GM12873 (cell line): ENCODE data around the gene IMPA2.

Experiments used
- TF ChIP-seq, protein P1 (sequence below): IDR thresholded peaks from 2 replicates; pipeline ENCODE4 v1.5.1; 2012; ENCODE audit warnings: low read depth, mild to moderate bottlenecking, moderate library complexity, low read length, control low read depth; ENCODE audit not compliant: insufficient read depth; ENCODE audit errors: missing control alignments

IMPA2 gene

DNA sequence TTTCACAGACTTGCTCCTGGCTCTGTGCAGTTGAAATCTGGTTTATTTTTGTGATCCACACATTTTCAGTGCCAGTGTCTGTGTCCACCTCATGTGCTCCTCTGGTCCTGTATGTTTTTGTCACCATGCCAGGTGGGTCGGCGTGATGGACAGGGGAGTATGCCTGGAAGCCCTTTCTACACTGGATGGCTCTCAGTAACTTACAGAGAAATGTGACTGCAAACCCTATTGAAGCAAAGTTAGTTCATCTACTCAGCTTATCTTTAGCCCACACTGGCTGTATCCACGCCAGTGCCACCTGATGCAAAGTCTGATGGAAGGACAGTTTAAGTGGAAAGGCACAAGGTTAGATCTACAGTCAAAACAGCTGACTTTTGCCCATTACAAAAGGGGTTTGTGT lies 4.3 kb downstream of the IMPA2 start:
- TF ChIP-seq, protein P1, sequence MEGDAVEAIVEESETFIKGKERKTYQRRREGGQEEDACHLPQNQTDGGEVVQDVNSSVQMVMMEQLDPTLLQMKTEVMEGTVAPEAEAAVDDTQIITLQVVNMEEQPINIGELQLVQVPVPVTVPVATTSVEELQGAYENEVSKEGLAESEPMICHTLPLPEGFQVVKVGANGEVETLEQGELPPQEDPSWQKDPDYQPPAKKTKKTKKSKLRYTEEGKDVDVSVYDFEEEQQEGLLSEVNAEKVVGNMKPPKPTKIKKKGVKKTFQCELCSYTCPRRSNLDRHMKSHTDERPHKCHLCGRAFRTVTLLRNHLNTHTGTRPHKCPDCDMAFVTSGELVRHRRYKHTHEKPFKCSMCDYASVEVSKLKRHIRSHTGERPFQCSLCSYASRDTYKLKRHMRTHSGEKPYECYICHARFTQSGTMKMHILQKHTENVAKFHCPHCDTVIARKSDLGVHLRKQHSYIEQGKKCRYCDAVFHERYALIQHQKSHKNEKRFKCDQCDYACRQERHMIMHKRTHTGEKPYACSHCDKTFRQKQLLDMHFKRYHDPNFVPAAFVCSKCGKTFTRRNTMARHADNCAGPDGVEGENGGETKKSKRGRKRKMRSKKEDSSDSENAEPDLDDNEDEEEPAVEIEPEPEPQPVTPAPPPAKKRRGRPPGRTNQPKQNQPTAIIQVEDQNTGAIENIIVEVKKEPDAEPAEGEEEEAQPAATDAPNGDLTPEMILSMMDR = no peak

DNA sequence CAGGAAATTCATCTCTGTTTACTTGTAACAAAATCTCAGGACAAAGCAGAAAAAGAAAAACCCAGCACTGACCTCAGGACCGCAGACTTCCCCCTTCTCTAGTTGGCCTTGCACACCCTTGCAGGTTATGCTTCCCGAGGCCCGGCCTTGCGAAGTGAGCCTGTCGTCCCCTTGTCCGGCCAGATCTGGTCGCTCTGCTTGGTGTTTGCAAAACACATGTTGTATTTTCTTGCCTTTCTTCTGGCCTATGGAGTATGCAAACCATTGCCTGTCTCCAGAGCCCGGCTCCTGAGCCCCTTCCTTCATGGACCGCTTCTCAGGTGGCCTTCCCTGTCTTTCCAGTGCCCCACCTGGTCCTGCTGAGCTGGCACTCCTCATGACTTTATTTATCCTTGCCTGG lies 4.8 kb downstream of the IMPA2 start:
- TF ChIP-seq, protein P1 = no peak

DNA sequence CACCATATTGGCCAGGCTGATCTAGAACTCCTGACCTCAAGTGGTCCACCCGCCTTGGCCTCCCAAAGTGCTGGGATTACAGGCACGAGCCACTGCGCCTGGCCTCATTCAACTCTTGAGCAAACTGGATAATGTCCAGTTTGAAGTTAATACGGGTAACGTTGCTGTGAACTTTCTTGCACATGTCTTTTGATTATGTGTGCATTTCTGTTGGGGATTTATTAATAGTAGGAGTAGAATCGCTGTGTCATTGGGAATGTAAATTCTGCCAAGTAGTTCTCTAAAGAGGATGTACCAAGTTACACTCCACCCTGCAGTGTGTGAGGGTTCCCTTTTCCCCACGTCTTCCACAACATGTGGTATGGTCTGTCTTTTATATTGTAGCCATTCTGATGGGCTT lies 6.2 kb downstream of the IMPA2 start:
- TF ChIP-seq, protein P1 = no peak

DNA sequence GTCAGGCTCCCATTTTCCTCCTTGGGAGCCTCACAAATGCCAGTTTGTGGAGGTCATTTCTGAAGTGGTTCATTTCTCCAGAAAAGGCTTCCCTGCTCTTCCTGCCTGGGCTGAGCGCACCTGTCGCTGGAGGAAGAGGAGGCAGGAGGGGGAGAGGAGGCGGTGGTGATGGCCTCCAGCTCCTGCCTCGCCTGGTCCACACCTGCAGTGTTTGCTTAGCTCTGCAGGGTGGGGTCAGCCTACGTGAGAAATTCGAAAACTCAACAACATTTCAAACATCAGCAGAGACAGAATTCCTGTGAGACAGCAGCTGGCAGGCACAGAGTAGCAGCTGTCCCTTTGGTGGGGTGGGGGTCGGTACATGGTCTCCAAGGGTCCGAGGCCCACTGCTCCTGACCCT lies 7.9 kb downstream of the IMPA2 start:
- TF ChIP-seq, protein P1 = no peak

DNA sequence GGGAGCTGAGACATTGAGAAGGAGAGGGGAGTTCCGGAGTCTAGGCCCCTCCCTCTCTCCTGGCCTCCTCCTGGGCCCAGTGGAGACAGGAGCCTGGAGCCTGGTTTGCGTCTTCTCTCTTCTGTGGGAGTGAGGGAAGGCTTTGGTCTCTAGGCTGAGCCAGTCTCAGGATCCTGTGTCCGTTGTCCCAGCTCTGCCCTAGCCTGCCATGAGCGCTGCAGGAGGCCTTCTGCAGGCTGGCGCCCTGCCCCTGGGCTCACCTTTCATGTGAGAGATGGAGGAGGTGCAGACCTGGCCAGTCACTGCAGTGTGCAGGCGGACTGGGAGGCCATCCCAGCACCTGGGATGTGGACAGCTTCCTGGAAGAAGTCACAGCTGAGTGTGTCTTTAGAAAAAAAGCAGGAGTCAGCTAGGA lies 8.7 kb downstream of the IMPA2 start:
- TF ChIP-seq, protein P1 = no peak

DNA sequence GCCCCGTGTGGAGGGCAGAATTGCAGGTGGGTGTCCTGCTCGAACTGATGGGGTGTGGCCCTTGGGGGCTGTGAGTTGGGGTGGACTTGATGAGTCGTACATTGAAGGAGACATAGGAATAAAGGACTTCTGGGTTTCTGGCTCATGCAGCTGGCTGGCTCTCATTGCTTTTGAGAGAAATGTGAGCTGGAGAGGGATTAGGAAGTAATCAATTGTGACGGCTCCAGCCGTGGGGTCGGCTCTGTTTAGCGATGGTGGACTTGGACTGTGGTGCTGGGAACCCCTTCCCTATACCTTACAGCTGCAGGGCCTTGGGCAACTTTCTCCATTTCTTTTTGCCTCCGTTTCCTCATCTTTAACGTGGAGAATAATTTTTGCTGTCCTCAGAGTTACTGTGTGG lies 9.2 kb downstream of the IMPA2 start:
- TF ChIP-seq, protein P1 = no peak

DNA sequence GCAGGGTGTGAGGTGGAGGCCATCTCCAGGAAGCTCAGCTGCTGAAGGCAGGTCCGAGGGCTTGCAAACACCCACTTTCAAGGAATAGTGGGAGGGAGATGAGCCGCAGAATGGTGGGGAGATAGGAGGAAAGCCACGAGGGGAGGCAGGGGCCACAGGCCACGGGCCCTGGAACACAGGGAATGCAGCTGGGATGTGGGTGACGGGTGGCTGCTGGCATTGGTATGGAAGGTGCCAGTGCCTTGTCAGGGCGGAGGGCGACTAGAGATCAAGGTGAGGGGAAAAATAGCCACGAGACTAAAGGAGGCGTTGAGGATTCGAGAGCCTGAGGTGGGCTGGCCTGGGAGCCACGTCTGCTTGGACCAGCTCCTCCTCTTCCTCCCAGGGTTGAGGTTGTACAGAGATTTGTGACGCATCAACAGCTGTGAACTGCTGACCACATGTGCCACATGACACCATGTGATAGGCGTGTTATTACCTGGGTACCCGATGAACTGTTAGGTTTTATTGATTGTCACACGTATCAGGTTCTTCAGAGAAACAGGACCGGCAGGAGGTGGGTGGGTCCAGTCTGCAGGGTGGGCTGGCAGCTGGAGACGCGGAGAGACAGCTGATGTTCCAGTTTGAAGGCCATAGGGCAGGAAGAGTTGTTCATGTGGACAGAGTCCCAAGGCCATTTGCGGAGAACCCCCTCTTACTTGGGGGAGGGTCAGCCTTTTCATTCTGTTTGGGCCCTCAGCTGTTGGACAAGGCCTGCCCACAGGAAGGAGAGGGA lies 9.9 kb downstream of the IMPA2 start:
- TF ChIP-seq, protein P1 = no peak
